Aorta (tissue), 5 donors: ENCODE measurements around the gene DOCK6. TPM values are rescaled to one million over a fixed set of nuclear protein-coding genes. Genes with fewer than 3 reads are reported as not detected.

Experiments used
- ATAC-seq: fragments of 200-7000 bp; cut with Tn5 transposase; one replicate; pipeline ENCODE4 v1.9.1; 2022; ENCODE audit warnings: moderate library complexity; ENCODE audit not compliant: low FRiP score
- DNase-seq, 2 donors: peaks; one replicate each; pipeline ENCODE4 v3.0.0-alpha.2; 2020
- H3K27ac ChIP-seq, 2 donors: one replicate each; pipeline ENCODE4 v1.5.1; 2013; ENCODE audit warnings: low read length in 2 of 2, mild to moderate bottlenecking in 2 of 2, moderate library complexity in 2 of 2, control low read depth in 1 of 2, inconsistent platforms in 1 of 2, low read depth in 1 of 2
- H3K27me3 ChIP-seq, 2 donors: one replicate each; pipeline ENCODE4 v1.6.1; 2013; ENCODE audit warnings: control low read depth in 1 of 2, low read length in 1 of 2, mild to moderate bottlenecking in 1 of 2, moderate library complexity in 1 of 2; ENCODE audit not compliant: insufficient read depth in 2 of 2, control insufficient read depth in 1 of 2
- H3K36me3 ChIP-seq, 2 donors: one replicate each; pipeline ENCODE4 v1.6.1; 2013; ENCODE audit warnings: control low read depth in 1 of 2, low read length in 1 of 2, mild to moderate bottlenecking in 1 of 2; ENCODE audit not compliant: insufficient read depth in 2 of 2, control insufficient read depth in 1 of 2
- H3K4me1 ChIP-seq, 2 donors: one replicate each; pipeline ENCODE4 v1.6.1; 2013; ENCODE audit warnings: low read length in 2 of 2, control low read depth in 1 of 2, mild to moderate bottlenecking in 1 of 2, moderate library complexity in 1 of 2; ENCODE audit not compliant: insufficient read depth in 2 of 2, control insufficient read depth in 1 of 2
- H3K4me3 ChIP-seq, 2 donors: one replicate each; pipeline ENCODE4 v1.5.1; 2013; ENCODE audit warnings: low read length in 2 of 2, control low read depth in 1 of 2, mild to moderate bottlenecking in 1 of 2
- H3K9me3 ChIP-seq: one replicate; pipeline ENCODE4 v1.6.1; 2013; ENCODE audit warnings: mild to moderate bottlenecking, low read length; ENCODE audit not compliant: control insufficient read depth
- WGBS, 2 donors: extraction: QIAGEN DNeasy Blood & Tissue Kit; methylation state at CpG; one replicate each; pipeline ENCODE4 v1.1.7; 2013; 5-methylcytosine and 5-hydroxymethylcytosine counted together
- intact Hi-C, 2 donors: fragments of 100-400 bp; cut with DNase I; formaldehyde crosslinking; loops; one replicate each; pipeline versions ENCODE4 v1.14.2 to v1.15.0; 2022
- polyA plus RNA-seq, 2 donors: library from polyadenylated mRNA; stranded (reverse); fragments of 200-250 nt; gene quantifications; one replicate each; pipeline ENCODE4 v1.2.3, GENCODE V29; 2013
- total RNA-seq, 2 donors: library from RNA; stranded (reverse); fragmentation: NEBNext Ultra II Directional; extraction: Animal tissue kit (Norgen Biotek cat#: 25700); gene quantifications; one replicate each; pipeline ENCODE4 v1.2.1, GENCODE V29; 2021
- donor health status: healthy with polysubstance abuse.
- donor health status: Bipolar disorder and iron deficiency.
- donor health status: DM: no; HTN: no; CAD: no.
- donor health status: DM: no; HTN: no; CAD: no.
- donor health status: DM: yes; HTN: yes; CAD: no.

The DOCK6 gene
- total and polyA plus RNA-seq, 4 donors: 12.8 to 109 (median 72.5) TPM

DNA sequence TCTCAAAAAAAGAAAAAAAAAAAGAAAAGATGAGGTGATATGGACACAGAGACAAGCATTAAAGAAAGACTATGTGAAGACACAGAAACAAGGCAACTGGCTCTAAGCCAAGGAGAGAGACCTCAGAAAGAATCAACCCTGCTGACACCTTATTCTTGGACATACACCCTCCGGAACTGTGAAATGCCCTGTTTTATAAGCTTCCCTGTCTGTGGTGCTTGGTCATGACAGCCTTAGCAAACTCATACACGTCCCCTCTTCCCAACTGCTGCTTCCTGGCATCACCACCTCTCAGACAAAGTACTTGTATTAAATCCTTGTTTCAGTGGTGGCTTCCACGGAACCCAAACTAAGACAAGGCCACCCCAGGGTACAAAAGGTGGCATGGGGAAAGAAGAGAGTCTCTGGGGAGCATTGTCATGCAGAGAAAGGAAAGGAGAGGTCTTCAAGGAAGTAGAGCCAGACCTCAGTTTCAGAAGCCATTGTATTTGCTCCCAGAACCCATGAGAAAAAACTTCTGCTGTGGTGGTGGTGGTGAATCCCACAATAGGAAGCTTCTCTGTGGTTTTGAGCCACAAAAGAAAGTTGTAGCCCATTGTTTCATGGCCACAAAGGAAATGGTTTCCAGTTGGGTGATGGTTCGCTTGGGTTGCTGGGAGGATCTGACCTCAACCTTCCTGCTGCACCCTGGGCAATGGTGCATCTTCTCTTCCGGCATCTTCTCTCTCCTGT lies 17.3 kb upstream of the DOCK6 start:
- ATAC-seq (no peak), DNase-seq (no peak)
- Histone ChIP-seq H3K27me3 (no peaks in the 10 kb centered on the region), H3K4me1 (no peaks in the 10 kb centered on the region), H3K36me3 (no peaks in the 10 kb centered on the region), H3K4me3 (no peak overlapping the region), H3K9me3 (no peaks in the 10 kb centered on the region), H3K27ac (no peak overlapping the region)
- WGBS, 2 donors: 89 to 91% methylated on average over 5 of the region's 5 CpGs
- intact Hi-C loops: no loop called here

DNA sequence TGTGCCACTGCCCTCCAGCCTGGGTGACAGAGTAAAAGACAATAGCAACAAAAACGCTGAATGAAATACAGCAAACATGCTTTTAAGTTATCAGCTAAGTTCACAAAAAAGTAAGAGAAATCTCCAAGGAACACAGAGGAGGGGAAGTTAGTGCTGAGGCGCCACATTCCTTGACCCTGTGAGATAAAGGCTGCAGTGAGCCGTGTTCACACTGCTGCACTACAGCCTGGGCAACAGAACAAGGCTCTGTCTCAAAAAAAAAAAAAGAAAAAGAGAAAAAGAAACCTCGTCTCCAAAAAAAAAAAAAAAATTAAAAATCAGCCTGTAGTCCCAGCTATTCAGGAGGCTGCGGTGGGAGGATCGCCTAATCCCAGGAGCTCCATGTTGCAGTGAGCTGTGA lies 16.3 kb upstream of the DOCK6 start:
- DNase-seq (no peak), ATAC-seq (no peak)
- H3K4me3 ChIP-seq: no peak overlapping the region
- 27 to 31% methylated on average over 6 of the region's 6 CpGs for WGBS, 2 donors
- no peaks in the 10 kb centered on the region for H3K9me3 ChIP-seq
- H3K36me3 ChIP-seq: no peaks in the 10 kb centered on the region
- no peak overlapping the region for H3K27ac ChIP-seq
- intact Hi-C loops: no loop called here
- H3K27me3 ChIP-seq: no peaks in the 10 kb centered on the region
- no peaks in the 10 kb centered on the region for H3K4me1 ChIP-seq

DNA sequence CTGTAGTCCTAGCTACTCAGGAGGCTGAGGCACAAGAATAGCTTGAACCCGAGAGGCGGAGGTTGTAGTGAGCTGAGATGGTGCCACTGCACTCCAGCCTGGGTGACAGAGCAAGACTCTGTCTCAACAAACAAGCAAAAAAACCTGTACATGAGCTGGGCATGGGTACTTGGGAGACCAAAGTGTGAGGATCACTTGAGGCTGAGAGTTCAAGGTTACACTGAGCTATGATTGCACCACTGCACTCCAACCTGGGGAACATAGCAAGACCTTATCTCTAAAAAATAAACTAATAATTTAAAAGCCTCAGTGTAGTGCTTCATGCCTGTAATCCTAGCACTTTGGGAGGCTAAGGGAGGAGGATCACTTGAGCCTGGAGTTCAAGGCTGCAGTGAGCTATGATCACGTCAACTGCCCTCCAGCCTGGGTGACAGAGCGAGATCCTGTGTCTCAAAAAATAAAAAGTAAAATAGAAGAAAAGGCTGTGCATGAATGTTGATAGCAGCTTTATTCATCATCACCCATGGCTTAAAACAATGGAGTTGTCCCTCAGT lies 12.3 kb upstream of the DOCK6 start:
- Histone ChIP-seq H3K27me3 (no peaks in the 10 kb centered on the region), H3K4me1 (no peaks in the 10 kb centered on the region), H3K4me3 (no peak overlapping the region), H3K9me3 (no peaks in the 10 kb centered on the region), H3K27ac (no peak overlapping the region), H3K36me3 (no peaks in the 10 kb centered on the region)
- WGBS, 2 donors: 72 to 75% methylated on average over 4 of the region's 4 CpGs
- ATAC-seq (no peak), DNase-seq (no peak)
- intact Hi-C loops: no loop called here

DNA sequence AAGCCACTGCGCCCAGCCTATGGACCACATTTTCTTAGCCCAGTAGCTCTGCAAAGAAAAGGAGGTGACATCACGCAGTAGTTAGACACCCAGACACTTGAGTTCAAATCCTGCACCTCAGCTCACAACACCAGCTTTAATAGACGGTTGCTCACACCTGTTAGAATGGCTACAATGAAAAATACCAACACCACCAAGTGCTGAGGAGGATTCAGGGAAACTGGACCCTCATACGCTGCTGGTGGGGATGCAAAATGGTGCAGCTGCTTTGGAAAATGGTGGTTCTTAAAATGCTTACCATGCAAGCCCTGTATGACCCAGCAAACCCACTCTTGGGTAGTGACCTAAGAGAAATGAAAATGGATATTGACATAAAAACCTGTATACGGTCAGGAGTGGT lies 11.7 kb upstream of the DOCK6 start:
- intact Hi-C loops: no loop called here
- DNase-seq: no peak
- H3K4me3 ChIP-seq: no peak overlapping the region

DNA sequence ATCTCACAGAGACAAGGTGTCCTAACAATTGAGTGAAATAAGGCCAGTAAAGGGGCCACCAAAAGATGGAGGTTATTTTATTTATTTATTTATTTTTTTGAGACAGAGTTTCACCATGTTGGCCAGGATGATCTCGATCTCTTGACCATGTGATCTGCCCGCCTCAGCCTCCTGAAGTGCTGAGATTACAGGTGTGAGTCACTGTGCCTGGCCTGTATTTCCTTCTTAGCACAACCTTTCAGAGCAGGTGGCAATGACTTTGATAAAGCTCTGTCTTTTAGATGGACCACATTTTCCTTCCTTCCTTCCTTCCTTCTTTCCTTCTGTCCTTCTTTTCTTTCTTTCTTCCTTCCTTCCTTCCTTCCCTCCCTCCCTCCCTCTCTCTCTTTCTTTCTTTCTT lies 11.0 kb upstream of the DOCK6 start:
- Histone ChIP-seq H3K36me3 (no peaks in the 10 kb centered on the region), H3K9me3 (no peaks in the 10 kb centered on the region), H3K27me3 (no peaks in the 10 kb centered on the region), H3K4me3 (no peak overlapping the region), H3K27ac (no peak overlapping the region), H3K4me1 (no peaks in the 10 kb centered on the region)
- ATAC-seq (no peak), DNase-seq (no peak)
- WGBS, 2 donors: 85 to 86% methylated on average over 2 of the region's 2 CpGs
- intact Hi-C loops: no loop called here

More for the DNA sequence above, 11.7 kb upstream of the DOCK6 start:
- ATAC-seq: no peak
- H3K27ac ChIP-seq: no peak overlapping the region
- WGBS, 2 donors: 75 to 87% methylated on average over 5 of the region's 5 CpGs
- H3K9me3 ChIP-seq: no peaks in the 10 kb centered on the region
- no peaks in the 10 kb centered on the region for H3K36me3 ChIP-seq
- H3K27me3 ChIP-seq: no peaks in the 10 kb centered on the region
- no peaks in the 10 kb centered on the region for H3K4me1 ChIP-seq

DNA sequence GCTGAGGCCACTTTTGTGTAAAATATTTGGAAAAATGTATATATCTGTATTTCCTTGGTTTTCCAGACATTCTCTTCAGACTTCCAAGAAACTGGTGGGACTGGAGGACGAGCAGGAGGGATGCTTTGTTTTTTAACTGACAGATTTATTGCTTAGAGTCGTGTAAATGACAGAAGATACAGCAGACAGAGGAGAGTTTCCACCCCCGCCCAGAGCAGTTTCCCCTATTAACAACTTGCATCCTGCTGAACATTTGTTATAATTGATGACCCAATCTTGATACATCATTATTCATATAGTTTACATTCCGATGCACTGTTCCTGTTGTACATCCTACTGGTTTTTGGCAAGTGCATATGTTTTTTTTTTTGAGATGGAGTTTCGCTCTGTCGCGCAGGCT lies 7.1 kb upstream of the DOCK6 start:
- DNase-seq (no peak), ATAC-seq (no peak)
- H3K36me3 ChIP-seq: no peaks in the 10 kb centered on the region
- intact Hi-C loops: no loop called here
- WGBS, 2 donors: 57 to 73% methylated on average over 7 of the region's 7 CpGs
- no peak overlapping the region for H3K4me3 ChIP-seq
- H3K4me1 ChIP-seq: no peaks in the 10 kb centered on the region
- no peak overlapping the region for H3K27ac ChIP-seq
- no peaks in the 10 kb centered on the region for H3K9me3 ChIP-seq
- H3K27me3 ChIP-seq: no peaks in the 10 kb centered on the region

DNA sequence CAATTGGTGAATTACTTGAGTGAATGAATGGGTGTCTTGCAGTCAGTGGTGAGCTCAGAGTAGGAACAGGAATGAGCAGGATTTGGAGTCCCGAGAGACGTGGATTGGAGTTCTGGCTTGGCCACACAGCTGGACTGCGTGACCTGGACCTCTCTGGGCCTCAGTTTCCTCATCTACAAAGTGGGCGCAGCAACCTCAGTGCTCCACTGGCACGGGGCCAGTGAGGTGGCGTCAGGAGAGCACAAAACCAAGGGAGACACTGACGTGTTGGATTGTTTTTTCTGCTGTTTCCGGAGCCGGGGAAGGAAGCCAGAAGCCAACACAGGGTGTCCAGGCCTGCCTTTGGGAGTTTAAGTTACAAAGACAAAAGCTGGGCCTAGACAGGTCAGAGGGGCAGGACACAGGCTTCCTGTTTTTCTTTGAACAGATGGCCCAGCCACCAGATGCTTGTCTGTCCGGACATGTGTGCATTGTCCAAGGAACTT lies 6.5 kb upstream of the DOCK6 start:
- no peaks in the 10 kb centered on the region for H3K36me3 ChIP-seq
- no peak for DNase-seq
- H3K27ac ChIP-seq: no peak overlapping the region
- H3K9me3 ChIP-seq: no peaks in the 10 kb centered on the region
- H3K27me3 ChIP-seq: no peaks in the 10 kb centered on the region
- intact Hi-C loops: no loop called here
- no peak overlapping the region for H3K4me3 ChIP-seq
- no peaks in the 10 kb centered on the region for H3K4me1 ChIP-seq
- ATAC-seq: peak; percentile 60
- WGBS, 2 donors: 25 to 34% methylated on average over 10 of the region's 10 CpGs

DNA sequence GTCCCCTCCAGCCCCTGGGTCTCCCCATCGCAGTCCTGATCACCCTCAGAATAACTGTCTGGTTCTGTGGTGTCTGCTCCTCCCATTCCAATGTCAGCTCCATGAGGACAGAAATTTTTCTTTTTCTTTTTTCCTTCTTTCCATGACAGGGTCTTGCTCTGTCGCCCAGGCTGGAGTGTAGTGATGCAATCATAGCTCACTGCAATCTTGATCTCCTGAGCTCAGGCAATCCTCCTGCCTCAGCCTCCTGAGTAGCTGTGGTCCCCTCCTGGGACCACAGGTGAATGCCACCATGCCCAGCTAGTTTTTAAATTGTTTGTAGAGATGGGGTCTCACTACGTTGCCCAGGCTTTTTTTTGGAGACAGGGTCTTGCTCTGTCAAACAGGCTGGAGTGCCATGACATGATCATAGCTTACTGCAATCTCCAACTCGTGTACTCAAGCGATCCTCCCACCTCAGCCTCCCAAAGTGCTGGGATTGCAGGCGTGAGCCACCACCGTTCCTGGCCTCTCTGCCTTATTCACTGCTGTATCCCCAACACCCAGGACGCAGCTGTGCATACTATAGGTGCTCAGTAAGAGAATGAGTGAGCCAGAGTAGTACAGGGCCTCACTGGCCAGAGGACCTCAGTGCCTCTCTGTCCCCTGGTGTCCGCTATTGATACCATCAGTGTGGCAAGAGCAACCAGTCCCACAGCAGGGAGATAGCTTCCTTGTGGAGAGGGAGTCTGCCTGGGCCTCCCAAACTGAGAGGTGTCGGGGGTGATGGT lies 5.2 kb upstream of the DOCK6 start:
- no peak for ATAC-seq

More for the DNA sequence above, 5.2 kb upstream of the DOCK6 start:
- intact Hi-C loops: no loop called here
- H3K4me1 ChIP-seq: no peaks in the 10 kb centered on the region
- 90 to 94% methylated on average over 10 of the region's 10 CpGs for WGBS, 2 donors
- no peak overlapping the region for H3K4me3 ChIP-seq
- no peaks in the 10 kb centered on the region for H3K36me3 ChIP-seq
- no peak for DNase-seq
- H3K9me3 ChIP-seq: no peaks in the 10 kb centered on the region
- no peak overlapping the region for H3K27ac ChIP-seq
- no peaks in the 10 kb centered on the region for H3K27me3 ChIP-seq
